MG63 (cell line): ENCODE results near the gene MUL1. TPM values are rescaled to one million over a fixed set of nuclear protein-coding genes. Genes with fewer than 3 reads are reported as not detected.

Source experiments
- DNase-seq: peaks from one replicate; pipeline ENCODE4 v3.0.0-alpha.2; 2020
- H3K27me3 ChIP-seq: fragments of 250-450 bp; sonication (Bioruptor Pico); 2 replicates; pipeline ENCODE4 v1.5.1; 2020; ENCODE audit warnings: mild to moderate bottlenecking, moderate library complexity
- H3K36me3 ChIP-seq: fragments of 250-450 bp; sonication (Bioruptor Pico); 2 replicates; pipeline ENCODE4 v1.5.1; 2020; ENCODE audit warnings: mild to moderate bottlenecking, moderate library complexity
- H3K4me3 ChIP-seq: fragments of 250-450 bp; sonication (Bioruptor Pico); 2 replicates; pipeline ENCODE4 v1.5.1; 2020; ENCODE audit warnings: mild to moderate bottlenecking, moderate library complexity
- H3K9me3 ChIP-seq: fragments of 250-450 bp; sonication (Bioruptor Pico); 2 replicates; pipeline ENCODE4 v1.5.1; 2020; ENCODE audit warnings: mild to moderate bottlenecking, moderate library complexity
- total RNA-seq: library from RNA; depleted of rRNA; stranded (reverse); fragments of >200 nt; shearing (Covaris generic); gene quantifications from 2 replicates; pipeline ENCODE4 v1.2.3, GENCODE V29; 2014; ENCODE audit warnings: low replicate concordance; rRNA removed

The MUL1 gene, protein sequence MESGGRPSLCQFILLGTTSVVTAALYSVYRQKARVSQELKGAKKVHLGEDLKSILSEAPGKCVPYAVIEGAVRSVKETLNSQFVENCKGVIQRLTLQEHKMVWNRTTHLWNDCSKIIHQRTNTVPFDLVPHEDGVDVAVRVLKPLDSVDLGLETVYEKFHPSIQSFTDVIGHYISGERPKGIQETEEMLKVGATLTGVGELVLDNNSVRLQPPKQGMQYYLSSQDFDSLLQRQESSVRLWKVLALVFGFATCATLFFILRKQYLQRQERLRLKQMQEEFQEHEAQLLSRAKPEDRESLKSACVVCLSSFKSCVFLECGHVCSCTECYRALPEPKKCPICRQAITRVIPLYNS
- 12.1 and 14.3 TPM in 2 replicates for total RNA-seq

- H3K36me3 ChIP-seq = peaks cover 27% of the 10 kb centered on the region
- peak; percentile 97 for DNase-seq
- H3K4me3 ChIP-seq = peak within 1 kb of the TSS; percentile 99
- H3K9me3 ChIP-seq = no peaks in the 10 kb centered on the region
- no peaks in the 10 kb centered on the region for H3K27me3 ChIP-seq
Measured at GRCh38 chr1:20507564-20508410, at the start of gene MUL1. TSS of gene MUL1 (minus strand) at chr1:20508151. CDS start at chr1:20508024, 127 bp downstream.

- no peaks in the 10 kb centered on the region for H3K36me3 ChIP-seq
- H3K27me3 ChIP-seq = peaks cover 7% of the 10 kb centered on the region
- H3K9me3 ChIP-seq = no peaks in the 10 kb centered on the region
- no peak for DNase-seq
- no peak overlapping the region for H3K4me3 ChIP-seq
Measured at GRCh38 chr1:20555758-20556120, 47.8 kb upstream of the MUL1 start.

- no peaks in the 10 kb centered on the region for H3K9me3 ChIP-seq
- H3K4me3 ChIP-seq = no peak overlapping the region
- H3K27me3 ChIP-seq = peaks cover 7% of the 10 kb centered on the region
- peak; percentile 58 for DNase-seq
- no peaks in the 10 kb centered on the region for H3K36me3 ChIP-seq
Measured at GRCh38 chr1:20555025-20555757, 47.2 kb upstream of the MUL1 start.

GRCh38 chr1:20552728-20553445 is 44.9 kb upstream of the MUL1 start:
- DNase-seq = peak; percentile 22
- Histone ChIP-seq H3K4me3 (peak overlapping the region; percentile 39), H3K36me3 (no peaks in the 10 kb centered on the region), H3K27me3 (peaks cover 7% of the 10 kb centered on the region), H3K9me3 (no peaks in the 10 kb centered on the region)

GRCh38 chr1:20551945-20552727 is 44.2 kb upstream of the MUL1 start, which contains the start of gene FAM43B:
TSS of gene FAM43B (plus strand) at chr1:20552573. CDS start at chr1:20552974, 401 bp downstream.
- H3K36me3 ChIP-seq = no peaks in the 10 kb centered on the region
- peak within 1 kb of the TSS; percentile 39 for H3K4me3 ChIP-seq
- H3K27me3 ChIP-seq = peaks cover 7% of the 10 kb centered on the region
- no peaks in the 10 kb centered on the region for H3K9me3 ChIP-seq
- peak; percentile 51 for DNase-seq

- DNase-seq = no peak
- Histone ChIP-seq H3K27me3 (peaks cover 7% of the 10 kb centered on the region), H3K9me3 (no peaks in the 10 kb centered on the region), H3K36me3 (no peaks in the 10 kb centered on the region), H3K4me3 (no peak overlapping the region)
Measured at GRCh38 chr1:20551161-20551560, 43.2 kb upstream of the MUL1 start.

- Histone ChIP-seq H3K27me3 (no peaks in the 10 kb centered on the region), H3K36me3 (no peaks in the 10 kb centered on the region), H3K4me3 (no peak overlapping the region), H3K9me3 (no peaks in the 10 kb centered on the region)
- DNase-seq = no peak
Measured at GRCh38 chr1:20546637-20547036, 38.7 kb upstream of the MUL1 start.

DNA sequence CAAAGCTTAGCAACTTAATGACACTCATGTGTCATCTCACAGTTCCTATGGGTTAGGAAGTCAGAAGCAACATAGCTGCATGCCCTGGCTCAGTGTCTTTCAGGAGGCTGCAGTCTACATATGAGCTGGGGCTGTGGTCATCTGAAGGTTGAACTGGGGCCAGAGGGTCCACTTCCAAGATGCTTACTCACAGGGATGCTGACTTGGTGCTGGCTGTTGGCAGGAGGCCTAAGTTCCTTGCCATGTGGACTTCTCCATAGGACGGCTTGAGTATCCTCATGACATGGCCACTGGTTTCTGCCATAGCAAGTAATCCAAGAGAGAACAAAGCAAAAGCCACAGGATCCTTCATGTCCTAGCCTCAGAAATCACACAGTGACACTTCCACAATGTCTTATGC is 32.3 kb upstream of the MUL1 start:
- Histone ChIP-seq H3K4me3 (no peak overlapping the region), H3K9me3 (peaks cover 5% of the 10 kb centered on the region; the same call in 1 of the 2 replicates), H3K36me3 (no peaks in the 10 kb centered on the region), H3K27me3 (no peaks in the 10 kb centered on the region)
- peak; percentile 80 for DNase-seq

GRCh38 chr1:20538760-20539551 is 31.0 kb upstream of the MUL1 start:
- no peak for DNase-seq
- Histone ChIP-seq H3K27me3 (no peaks in the 10 kb centered on the region), H3K36me3 (no peaks in the 10 kb centered on the region), H3K9me3 (peaks cover 5% of the 10 kb centered on the region; the same call in 1 of the 2 replicates), H3K4me3 (no peak overlapping the region)

GRCh38 chr1:20538227-20538626 is 30.3 kb upstream of the MUL1 start:
- Histone ChIP-seq H3K9me3 (peaks cover 5% of the 10 kb centered on the region; the same call in 1 of the 2 replicates), H3K4me3 (no peak overlapping the region), H3K27me3 (no peaks in the 10 kb centered on the region), H3K36me3 (no peaks in the 10 kb centered on the region)
- no peak for DNase-seq

DNA sequence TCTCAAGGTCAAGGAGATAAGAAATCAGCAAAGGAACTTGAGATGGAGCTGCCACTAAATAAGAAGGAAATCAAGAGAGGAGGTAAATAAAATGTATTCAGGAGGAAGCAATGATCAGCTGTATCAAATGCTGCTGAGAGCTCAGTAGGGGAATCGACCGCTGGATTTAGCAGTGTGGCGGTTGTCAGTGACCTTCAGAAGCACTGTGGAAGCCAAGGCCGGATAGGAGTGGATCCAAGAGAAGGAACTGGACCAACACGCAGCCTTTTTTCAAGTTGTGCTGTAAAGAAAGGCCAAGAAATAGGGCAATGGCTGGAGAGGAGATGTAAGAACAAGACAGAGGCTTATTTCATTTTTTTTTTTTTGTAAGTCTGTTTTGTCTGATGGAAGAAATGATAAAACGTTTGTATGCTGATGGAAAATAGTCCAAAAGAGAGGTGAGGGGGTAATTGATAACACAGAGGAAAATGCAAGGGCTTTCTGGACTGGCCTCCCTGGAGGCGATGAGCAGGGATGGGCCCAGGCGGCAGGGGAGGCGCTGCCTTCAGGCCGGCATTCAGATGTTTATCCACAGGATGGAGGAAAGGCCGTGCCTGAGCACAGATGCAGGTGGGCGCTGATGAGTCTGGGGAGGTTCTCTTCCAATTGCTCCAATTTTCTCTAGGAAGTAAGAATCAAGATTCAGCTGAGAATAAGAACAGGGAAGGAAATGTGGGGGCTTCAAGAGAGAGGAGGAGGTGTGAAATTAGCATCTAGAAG is 26.9 kb upstream of the MUL1 start:
- Histone ChIP-seq H3K9me3 (no peaks in the 10 kb centered on the region), H3K27me3 (no peaks in the 10 kb centered on the region), H3K4me3 (no peak overlapping the region), H3K36me3 (no peaks in the 10 kb centered on the region)
- DNase-seq = no peak

- no peak overlapping the region for H3K4me3 ChIP-seq
- H3K9me3 ChIP-seq = no peaks in the 10 kb centered on the region
- no peaks in the 10 kb centered on the region for H3K36me3 ChIP-seq
- no peaks in the 10 kb centered on the region for H3K27me3 ChIP-seq
- DNase-seq = no peak
Measured at GRCh38 chr1:20533635-20534034, 25.7 kb upstream of the MUL1 start.

DNA sequence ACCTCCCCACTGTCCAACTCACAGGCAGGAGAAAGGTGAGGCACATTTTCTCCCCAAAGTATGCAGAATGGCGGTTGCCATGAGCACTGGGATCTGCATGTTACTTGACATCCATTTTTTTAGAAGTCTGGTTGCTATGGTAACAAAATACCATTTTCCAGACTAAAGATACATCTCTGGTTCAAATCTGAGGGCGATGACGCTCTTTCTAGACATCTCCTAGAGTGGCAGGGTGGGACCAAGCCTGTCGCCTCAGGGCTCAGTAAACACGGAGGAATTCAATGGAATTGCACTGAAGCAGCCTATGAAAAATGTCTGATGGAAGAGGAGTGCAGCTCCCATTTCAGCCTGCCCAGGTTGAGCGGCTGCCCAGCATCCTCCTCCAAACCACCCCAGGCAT is 22.9 kb upstream of the MUL1 start:
- Histone ChIP-seq H3K36me3 (no peaks in the 10 kb centered on the region), H3K27me3 (no peaks in the 10 kb centered on the region), H3K4me3 (no peak overlapping the region), H3K9me3 (no peaks in the 10 kb centered on the region)
- no peak for DNase-seq

DNA sequence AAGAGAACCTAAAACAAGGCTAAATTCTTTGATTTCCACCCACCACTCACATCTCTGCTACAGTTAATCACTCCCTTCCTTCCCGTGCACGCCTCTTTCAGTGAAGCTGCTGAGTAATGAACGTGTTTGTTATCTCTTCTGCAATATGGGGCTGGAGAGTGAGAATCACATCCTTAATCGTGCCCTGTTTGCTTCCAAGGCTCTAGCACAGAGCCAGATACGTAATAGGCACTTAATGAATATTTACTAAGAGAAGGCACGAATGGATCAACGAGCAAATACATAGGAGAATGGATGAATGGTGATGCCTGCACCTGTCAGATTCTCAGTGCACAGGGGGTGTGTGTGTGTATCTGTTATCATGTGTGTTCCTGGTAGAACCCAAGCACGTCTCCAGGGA is 22.4 kb upstream of the MUL1 start:
- no peaks in the 10 kb centered on the region for H3K9me3 ChIP-seq
- DNase-seq = no peak
- no peaks in the 10 kb centered on the region for H3K27me3 ChIP-seq
- no peak overlapping the region for H3K4me3 ChIP-seq
- no peaks in the 10 kb centered on the region for H3K36me3 ChIP-seq
